Panc1 (cell line): Measurements from ENCODE around the gene HAT1.

Experiments
- POLR2AphosphoS5 ChIP-seq: IDR thresholded peaks from 2 replicates; pipeline ENCODE4 v1.6.1; 2012; ENCODE audit warnings: mild to moderate bottlenecking, low read depth, low read length, moderate library complexity
- SIN3A ChIP-seq: IDR thresholded peaks from 2 replicates; pipeline ENCODE4 v1.6.1; 2012; ENCODE audit warnings: low read depth, mild to moderate bottlenecking, low read length, moderate library complexity, borderline replicate concordance; ENCODE audit not compliant: insufficient read depth
- TF ChIP-seq, protein P1 (sequence below): fragments of 450-650 bp; IDR thresholded peaks from 2 replicates; pipeline ENCODE4 v1.5.1; 2017; ENCODE audit warnings: mild to moderate bottlenecking
- TF ChIP-seq, protein P2 (sequence below), 2 experiments: IDR thresholded peaks; 2 replicates each; pipeline ENCODE4 v1.6.1; 2011 to 2012; ENCODE audit warnings: low read depth in 2 of 2, control low read depth in 1 of 2, low read length in 1 of 2, mild to moderate bottlenecking in 1 of 2, moderate library complexity in 1 of 2; ENCODE audit not compliant: insufficient read depth in 1 of 2

DNA sequence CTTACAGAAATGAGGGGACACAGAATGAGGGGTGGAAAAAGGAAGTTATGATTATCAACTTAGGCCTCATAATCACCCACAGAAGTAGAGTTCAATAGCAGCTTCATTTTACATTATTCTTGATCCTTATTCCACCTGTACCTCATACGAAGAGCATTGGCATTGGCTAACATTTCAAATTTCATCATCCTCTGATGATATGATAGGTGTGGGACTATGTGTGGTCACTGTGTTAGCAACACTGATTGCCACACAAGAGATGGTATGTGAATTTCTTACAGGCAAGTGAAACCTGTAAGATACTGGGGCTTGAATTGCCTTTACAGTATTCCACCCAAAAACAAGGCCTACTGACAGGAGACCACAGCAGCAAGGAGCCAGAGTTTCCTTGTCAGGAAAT lies 14.0 kb upstream of the HAT1 start:
- TF ChIP-seq POLR2AphosphoS5 (no peak), SIN3A (no peak)
- TF ChIP-seq, protein P1, sequence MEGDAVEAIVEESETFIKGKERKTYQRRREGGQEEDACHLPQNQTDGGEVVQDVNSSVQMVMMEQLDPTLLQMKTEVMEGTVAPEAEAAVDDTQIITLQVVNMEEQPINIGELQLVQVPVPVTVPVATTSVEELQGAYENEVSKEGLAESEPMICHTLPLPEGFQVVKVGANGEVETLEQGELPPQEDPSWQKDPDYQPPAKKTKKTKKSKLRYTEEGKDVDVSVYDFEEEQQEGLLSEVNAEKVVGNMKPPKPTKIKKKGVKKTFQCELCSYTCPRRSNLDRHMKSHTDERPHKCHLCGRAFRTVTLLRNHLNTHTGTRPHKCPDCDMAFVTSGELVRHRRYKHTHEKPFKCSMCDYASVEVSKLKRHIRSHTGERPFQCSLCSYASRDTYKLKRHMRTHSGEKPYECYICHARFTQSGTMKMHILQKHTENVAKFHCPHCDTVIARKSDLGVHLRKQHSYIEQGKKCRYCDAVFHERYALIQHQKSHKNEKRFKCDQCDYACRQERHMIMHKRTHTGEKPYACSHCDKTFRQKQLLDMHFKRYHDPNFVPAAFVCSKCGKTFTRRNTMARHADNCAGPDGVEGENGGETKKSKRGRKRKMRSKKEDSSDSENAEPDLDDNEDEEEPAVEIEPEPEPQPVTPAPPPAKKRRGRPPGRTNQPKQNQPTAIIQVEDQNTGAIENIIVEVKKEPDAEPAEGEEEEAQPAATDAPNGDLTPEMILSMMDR, result no peak
- TF ChIP-seq, protein P2, sequence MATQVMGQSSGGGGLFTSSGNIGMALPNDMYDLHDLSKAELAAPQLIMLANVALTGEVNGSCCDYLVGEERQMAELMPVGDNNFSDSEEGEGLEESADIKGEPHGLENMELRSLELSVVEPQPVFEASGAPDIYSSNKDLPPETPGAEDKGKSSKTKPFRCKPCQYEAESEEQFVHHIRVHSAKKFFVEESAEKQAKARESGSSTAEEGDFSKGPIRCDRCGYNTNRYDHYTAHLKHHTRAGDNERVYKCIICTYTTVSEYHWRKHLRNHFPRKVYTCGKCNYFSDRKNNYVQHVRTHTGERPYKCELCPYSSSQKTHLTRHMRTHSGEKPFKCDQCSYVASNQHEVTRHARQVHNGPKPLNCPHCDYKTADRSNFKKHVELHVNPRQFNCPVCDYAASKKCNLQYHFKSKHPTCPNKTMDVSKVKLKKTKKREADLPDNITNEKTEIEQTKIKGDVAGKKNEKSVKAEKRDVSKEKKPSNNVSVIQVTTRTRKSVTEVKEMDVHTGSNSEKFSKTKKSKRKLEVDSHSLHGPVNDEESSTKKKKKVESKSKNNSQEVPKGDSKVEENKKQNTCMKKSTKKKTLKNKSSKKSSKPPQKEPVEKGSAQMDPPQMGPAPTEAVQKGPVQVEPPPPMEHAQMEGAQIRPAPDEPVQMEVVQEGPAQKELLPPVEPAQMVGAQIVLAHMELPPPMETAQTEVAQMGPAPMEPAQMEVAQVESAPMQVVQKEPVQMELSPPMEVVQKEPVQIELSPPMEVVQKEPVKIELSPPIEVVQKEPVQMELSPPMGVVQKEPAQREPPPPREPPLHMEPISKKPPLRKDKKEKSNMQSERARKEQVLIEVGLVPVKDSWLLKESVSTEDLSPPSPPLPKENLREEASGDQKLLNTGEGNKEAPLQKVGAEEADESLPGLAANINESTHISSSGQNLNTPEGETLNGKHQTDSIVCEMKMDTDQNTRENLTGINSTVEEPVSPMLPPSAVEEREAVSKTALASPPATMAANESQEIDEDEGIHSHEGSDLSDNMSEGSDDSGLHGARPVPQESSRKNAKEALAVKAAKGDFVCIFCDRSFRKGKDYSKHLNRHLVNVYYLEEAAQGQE (IDR thresholded peaks at IDR 0.05; ENCODE audit: insufficient read depth in 1 of 2, low read depth in 2 of 2, low read length in 1 of 2), result no peak
